PFSK-1 (cell line): Measurements from ENCODE around the gene UVRAG.

Experiments
- POLR2AphosphoS5 ChIP-seq: IDR thresholded peaks from 2 replicates; pipeline ENCODE4 v1.6.1; 2012; ENCODE audit warnings: low read depth, mild to moderate bottlenecking, control low read depth, low read length, moderate library complexity
- SIN3A ChIP-seq: IDR thresholded peaks from 2 replicates; pipeline ENCODE4 v1.6.1; 2012; ENCODE audit warnings: mild to moderate bottlenecking, low read length, moderate library complexity, borderline replicate concordance; ENCODE audit not compliant: insufficient read depth
- TAF1 ChIP-seq: IDR thresholded peaks from 2 replicates; pipeline ENCODE4 v1.6.1; 2012; ENCODE audit warnings: low read length, control low read depth, borderline replicate concordance; ENCODE audit not compliant: insufficient read depth
- TF ChIP-seq, protein P1 (sequence below), 2 experiments: IDR thresholded peaks; 2 replicates each; pipeline versions ENCODE4 v1.6.1 to v1.8.0; 2011 to 2012; ENCODE audit warnings: low read depth in 2 of 2, low read length in 2 of 2, control low read depth in 1 of 2, inconsistent platforms in 1 of 2, mild to moderate bottlenecking in 1 of 2, moderate library complexity in 1 of 2; ENCODE audit not compliant: insufficient read depth in 1 of 2

GRCh38 chr11:75777461-75778110, 37.4 kb upstream of the UVRAG start:
- TF ChIP-seq SIN3A, result no peak
- no peak for TF ChIP-seq POLR2AphosphoS5
- TF ChIP-seq TAF1, result no peak
- TF ChIP-seq, protein P1, sequence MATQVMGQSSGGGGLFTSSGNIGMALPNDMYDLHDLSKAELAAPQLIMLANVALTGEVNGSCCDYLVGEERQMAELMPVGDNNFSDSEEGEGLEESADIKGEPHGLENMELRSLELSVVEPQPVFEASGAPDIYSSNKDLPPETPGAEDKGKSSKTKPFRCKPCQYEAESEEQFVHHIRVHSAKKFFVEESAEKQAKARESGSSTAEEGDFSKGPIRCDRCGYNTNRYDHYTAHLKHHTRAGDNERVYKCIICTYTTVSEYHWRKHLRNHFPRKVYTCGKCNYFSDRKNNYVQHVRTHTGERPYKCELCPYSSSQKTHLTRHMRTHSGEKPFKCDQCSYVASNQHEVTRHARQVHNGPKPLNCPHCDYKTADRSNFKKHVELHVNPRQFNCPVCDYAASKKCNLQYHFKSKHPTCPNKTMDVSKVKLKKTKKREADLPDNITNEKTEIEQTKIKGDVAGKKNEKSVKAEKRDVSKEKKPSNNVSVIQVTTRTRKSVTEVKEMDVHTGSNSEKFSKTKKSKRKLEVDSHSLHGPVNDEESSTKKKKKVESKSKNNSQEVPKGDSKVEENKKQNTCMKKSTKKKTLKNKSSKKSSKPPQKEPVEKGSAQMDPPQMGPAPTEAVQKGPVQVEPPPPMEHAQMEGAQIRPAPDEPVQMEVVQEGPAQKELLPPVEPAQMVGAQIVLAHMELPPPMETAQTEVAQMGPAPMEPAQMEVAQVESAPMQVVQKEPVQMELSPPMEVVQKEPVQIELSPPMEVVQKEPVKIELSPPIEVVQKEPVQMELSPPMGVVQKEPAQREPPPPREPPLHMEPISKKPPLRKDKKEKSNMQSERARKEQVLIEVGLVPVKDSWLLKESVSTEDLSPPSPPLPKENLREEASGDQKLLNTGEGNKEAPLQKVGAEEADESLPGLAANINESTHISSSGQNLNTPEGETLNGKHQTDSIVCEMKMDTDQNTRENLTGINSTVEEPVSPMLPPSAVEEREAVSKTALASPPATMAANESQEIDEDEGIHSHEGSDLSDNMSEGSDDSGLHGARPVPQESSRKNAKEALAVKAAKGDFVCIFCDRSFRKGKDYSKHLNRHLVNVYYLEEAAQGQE (IDR thresholded peaks at IDR 0.05; ENCODE audit: insufficient read depth in 1 of 2, low read depth in 2 of 2, low read length in 2 of 2), result no peak
